Left forelimb (tissue), 1 donor: Measurements from ENCODE around the gene KIF18B.

ENCODE experiments used
- DNase-seq: peaks from one replicate; pipeline ENCODE4 v3.0.0-alpha.2; 2018; ENCODE audit warnings: low spot score

KIF18B gene

GRCh38 chr17:44947461-44948314 lies at the start of gene KIF18B:
Gene KIF18B, minus strand, starts transcription at chr17:44947773. Its CDS starts 11,429 bp downstream, at chr17:44936344.
- DNase-seq, result peak; percentile 89

GRCh38 chr17:44996304-44996703 lies 48.7 kb upstream of the KIF18B start:
- DNase-seq, result no peak

GRCh38 chr17:44995436-44996001 lies 47.9 kb upstream of the KIF18B start:
- no peak for DNase-seq

- no peak for DNase-seq
Observed at GRCh38 chr17:44992242-44992939, 44.8 kb upstream of the KIF18B start.

DNA sequence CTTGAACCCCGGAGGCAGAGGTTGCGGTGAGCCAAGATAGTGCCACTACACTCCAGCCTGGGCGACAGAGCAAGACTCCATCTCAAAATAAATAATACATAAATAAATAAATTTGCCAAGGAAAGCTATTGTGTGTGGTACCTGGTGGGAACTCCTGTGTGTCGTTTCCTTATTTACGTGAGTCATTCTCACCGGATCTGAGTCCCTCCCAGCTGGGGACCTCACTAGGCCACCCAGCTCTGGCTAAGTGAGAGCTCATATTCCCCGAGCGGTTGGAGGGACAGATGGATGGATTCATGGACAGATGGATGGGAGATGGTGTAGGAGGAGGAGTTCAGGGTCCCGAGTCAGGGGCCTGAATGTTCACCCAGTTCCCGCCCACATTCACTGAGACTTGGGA lies 43.4 kb upstream of the KIF18B start:
- DNase-seq, result no peak

DNA sequence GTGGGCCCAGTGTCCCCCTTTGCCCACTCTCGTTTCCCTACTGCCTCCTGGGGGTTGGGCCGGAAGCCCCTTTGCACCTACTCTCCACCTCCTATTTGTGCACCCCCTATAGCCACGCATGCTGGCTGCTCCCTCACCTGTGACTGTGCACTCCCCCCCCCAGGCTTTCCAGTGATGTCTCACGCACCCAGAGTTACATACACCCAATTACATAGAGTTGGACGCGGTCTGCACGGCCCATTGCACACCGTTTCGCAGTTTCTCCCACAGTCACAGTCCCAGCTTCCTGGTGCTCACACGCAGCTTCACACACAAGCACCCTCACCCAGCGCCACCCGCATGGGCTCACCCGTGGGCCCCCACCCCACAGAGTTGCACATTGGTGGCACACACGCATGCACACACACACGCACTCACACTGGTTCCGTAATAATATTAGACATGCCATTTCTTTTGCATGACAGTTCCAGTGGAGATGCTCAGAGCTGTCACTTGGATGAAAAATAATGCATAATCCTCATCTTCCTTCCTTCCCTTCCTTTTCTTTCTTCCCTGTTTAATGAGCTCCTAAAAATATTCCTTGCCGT lies 42.1 kb upstream of the KIF18B start:
- no peak for DNase-seq

- DNase-seq, result no peak
Observed at GRCh38 chr17:44988044-44988942, 40.7 kb upstream of the KIF18B start.

DNA sequence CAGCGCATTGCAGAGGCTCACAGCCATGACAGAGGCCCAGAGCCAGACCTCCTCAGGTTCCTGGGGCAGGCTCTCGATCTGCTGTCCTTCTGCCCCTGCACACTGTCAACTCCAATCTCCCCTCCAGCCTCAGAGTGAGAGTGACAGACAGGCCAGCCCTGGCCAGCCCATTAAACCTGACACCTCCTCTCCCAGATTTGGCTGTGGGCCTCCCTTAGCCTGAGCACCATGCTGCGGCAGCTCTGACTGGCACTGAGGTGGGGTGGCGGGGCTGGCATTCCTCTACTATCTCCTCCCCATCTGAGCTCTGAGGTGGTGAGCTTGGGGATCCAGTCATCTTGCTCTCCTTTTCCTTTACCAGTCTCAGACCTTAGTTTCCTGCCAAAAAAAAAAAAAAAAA lies 36.0 kb upstream of the KIF18B start:
- DNase-seq, result no peak

GRCh38 chr17:44982113-44982702 lies 34.6 kb upstream of the KIF18B start:
- no peak for DNase-seq

DNA sequence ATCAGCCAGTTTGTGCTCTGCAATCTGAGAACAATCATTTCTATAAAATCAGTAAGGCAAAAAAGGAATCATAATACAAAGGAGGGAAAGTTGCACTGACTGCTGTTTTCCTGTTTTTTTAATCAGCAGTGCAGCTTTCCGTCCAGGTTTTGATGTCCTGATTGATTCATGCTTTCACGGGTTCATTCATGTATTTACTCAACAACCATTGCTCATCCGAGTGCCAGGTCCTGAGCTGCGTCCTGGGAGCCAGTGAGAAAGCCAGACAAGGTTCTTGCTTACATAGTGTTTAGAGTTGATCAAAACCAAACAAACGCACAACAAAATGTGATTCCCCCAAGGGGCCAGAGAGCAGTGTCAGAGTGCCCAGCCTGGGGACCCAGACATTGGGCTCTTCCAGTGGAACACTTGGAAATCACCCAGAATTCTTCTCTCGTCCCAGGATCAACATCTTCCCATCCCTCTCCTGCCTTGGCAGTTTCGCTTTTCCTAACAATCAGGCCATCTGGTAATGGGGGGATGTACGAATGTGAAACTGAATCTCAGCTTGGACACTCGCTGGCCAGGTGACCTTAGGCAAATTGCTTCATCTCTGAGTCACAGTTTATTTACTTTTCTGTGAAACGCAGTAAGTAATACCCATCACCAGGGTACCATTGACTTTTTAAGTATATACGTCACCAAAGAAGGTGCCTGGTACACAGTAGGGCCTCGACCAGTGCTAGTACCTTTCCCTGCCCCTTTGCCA lies 33.8 kb upstream of the KIF18B start:
- no peak for DNase-seq

DNA sequence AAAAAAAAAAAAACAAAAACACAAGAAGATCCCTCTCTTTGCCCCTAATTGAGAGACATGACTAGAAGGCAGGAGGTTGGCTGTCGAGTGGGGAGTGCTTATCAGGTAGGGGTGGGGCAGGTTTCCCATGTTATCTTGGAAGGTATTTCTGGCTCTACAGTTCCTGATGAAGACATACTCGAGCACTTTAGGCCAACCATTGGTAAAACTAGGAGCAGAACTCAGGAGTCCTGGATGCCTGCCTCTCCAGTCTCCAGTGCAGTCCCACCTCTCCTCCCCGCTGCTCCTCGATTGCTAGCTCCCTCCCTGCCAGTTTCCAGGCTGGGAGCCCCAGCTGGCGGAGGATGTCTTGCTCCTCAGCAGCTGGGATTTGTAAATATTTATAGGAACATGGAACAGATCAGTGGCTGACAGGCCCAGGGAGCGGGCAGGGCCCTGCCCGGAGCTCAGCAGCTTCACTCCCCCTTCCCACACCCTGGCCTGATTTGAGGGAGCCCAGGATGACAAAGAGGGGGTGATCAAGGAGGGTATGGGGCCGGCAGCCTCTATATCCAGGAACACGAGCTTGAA lies 31.9 kb upstream of the KIF18B start:
- no peak for DNase-seq

GRCh38 chr17:44978807-44979206 lies 31.2 kb upstream of the KIF18B start:
- no peak for DNase-seq

GRCh38 chr17:44977814-44978550 lies 30.4 kb upstream of the KIF18B start:
- no peak for DNase-seq

DNA sequence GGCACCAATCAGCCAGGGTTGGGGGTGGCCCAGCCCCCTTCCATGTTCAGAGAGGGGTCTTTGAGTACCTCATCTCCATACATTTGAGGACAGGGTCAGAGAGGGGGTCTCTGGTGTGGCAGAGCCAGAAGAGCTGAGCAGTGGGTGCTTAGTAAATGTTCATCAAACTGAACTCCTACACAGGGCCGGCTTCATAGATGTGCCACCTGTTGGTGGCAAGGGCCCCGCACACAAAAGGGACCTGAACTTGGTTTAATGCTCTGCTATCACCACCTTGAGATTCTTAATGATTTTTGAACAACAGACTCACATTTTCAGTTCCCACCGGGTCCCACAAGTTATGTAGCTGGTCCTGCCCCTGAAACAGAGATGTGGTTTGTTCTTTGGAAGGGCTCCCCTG lies 29.5 kb upstream of the KIF18B start:
- no peak for DNase-seq

GRCh38 chr17:44976206-44976605 lies 28.6 kb upstream of the KIF18B start:
- DNase-seq, result no peak

GRCh38 chr17:44972953-44973352 lies 25.4 kb upstream of the KIF18B start:
- no peak for DNase-seq

DNA sequence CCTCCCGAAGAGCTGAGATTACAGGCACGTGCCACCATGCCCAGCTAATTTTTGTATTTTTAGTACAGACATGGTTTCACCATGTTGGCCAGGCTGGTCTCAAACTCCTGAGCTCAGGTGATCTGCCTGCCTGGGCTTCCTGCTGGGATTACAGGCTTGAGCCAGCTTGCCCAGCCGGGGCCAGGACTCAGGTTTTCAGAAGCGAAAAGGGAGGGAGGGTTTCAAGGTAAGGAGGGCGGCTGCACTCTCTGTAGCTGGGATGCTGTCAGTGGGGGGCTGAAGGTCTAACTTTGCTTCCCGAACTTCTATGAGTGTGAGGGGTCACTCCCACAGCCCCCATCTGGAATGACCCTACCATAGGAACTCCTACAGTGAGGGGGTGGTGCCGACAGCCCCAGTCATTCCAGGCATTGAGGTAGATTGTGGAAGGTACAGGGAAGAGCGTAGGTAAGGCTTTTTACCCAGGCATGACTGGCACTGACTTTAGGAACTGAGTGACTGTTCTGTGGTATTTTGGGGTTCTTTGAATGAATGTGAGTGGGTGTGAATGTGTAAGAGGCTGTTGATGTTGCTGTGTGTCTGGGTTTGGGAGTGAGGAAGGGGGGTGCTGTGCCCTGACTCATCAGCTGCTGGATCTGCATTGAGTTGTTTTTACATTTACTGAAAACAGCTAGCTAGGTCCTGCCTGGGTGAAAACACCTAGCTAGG lies 24.4 kb upstream of the KIF18B start:
- DNase-seq, result no peak

- no peak for DNase-seq
Observed at GRCh38 chr17:44970136-44970741, 22.7 kb upstream of the KIF18B start.
